H9 (cell line): ENCODE data around the gene LRCH1. TPM values are rescaled to one million over a fixed set of nuclear protein-coding genes. Genes with fewer than 3 reads are reported as not detected.

Source experiments
- DNase-seq: peaks from one replicate; pipeline ENCODE4 v3.0.0-alpha.2; 2017
- H2AFZ ChIP-seq: one replicate; pipeline ENCODE4 v1.6.1; 2013; ENCODE audit warnings: mild to moderate bottlenecking, low read length, control low read depth, moderate library complexity
- H2AK5ac ChIP-seq: 2 replicates; pipeline ENCODE4 v1.6.1; 2013; ENCODE audit warnings: low read length, control low read depth, mixed read lengths; ENCODE audit not compliant: insufficient read length
- H2BK120ac ChIP-seq: one replicate; pipeline ENCODE4 v1.6.1; 2013; ENCODE audit warnings: low read depth, mild to moderate bottlenecking, low read length, control low read depth, inconsistent platforms; ENCODE audit not compliant: poor library complexity, severe bottlenecking
- H2BK12ac ChIP-seq: 2 replicates; pipeline ENCODE4 v1.6.1; 2013; ENCODE audit warnings: low read length, control low read depth, mixed read lengths, low read depth; ENCODE audit not compliant: insufficient read length
- H2BK15ac ChIP-seq: 2 replicates; pipeline ENCODE4 v1.6.1; 2013; ENCODE audit warnings: low read depth, low read length, control low read depth
- H2BK20ac ChIP-seq: one replicate; pipeline ENCODE4 v1.6.1; 2013; ENCODE audit warnings: low read depth, mild to moderate bottlenecking, low read length, control low read depth, inconsistent platforms; ENCODE audit not compliant: poor library complexity, severe bottlenecking
- H2BK5ac ChIP-seq: 2 replicates; pipeline ENCODE4 v1.6.1; 2013; ENCODE audit warnings: low read length, control low read depth, mixed read lengths; ENCODE audit not compliant: insufficient read length
- H3K14ac ChIP-seq: 2 replicates; pipeline ENCODE4 v1.6.1; 2013; ENCODE audit warnings: low read length, control low read depth; ENCODE audit not compliant: insufficient read depth
- H3K18ac ChIP-seq: 2 replicates; pipeline ENCODE4 v1.6.1; 2013; ENCODE audit warnings: low read depth, mild to moderate bottlenecking, mixed read lengths, low read length, control low read depth; ENCODE audit not compliant: insufficient read length
- H3K23ac ChIP-seq: 2 replicates; pipeline ENCODE4 v1.6.1; 2013; ENCODE audit warnings: low read length, control low read depth, mixed read lengths, low read depth; ENCODE audit not compliant: insufficient read length
- H3K23me2 ChIP-seq: 2 replicates; pipeline ENCODE4 v1.6.1; 2013; ENCODE audit warnings: low read depth, mild to moderate bottlenecking, mixed read lengths, low read length, control low read depth; ENCODE audit not compliant: insufficient read length, poor library complexity, severe bottlenecking
- H3K27ac ChIP-seq: 2 replicates; pipeline ENCODE4 v1.5.1; 2013; ENCODE audit warnings: low read length, control low read depth, mixed read lengths, low read depth; ENCODE audit not compliant: insufficient read length
- H3K27me3 ChIP-seq: 2 replicates; pipeline ENCODE4 v1.6.1; 2013; ENCODE audit warnings: low read length, control low read depth, inconsistent platforms; ENCODE audit not compliant: insufficient read depth
- H3K4ac ChIP-seq: 2 replicates; pipeline ENCODE4 v1.6.1; 2013; ENCODE audit warnings: low read depth, mild to moderate bottlenecking, control low read depth, inconsistent platforms, low read length, moderate library complexity
- H3K4me1 ChIP-seq: 2 replicates; pipeline ENCODE4 v1.6.1; 2013; ENCODE audit warnings: low read length, control low read depth, inconsistent platforms; ENCODE audit not compliant: insufficient read depth
- H3K4me2 ChIP-seq: 2 replicates; pipeline ENCODE4 v1.6.1; 2013; ENCODE audit warnings: low read length, control low read depth, mixed read lengths; ENCODE audit not compliant: insufficient read length, insufficient read depth
- H3K56ac ChIP-seq: 2 replicates; pipeline ENCODE4 v1.6.1; 2013; ENCODE audit warnings: low read depth, mild to moderate bottlenecking, mixed read lengths, low read length, control low read depth; ENCODE audit not compliant: insufficient read length
- H3K79me1 ChIP-seq: 2 replicates; pipeline ENCODE4 v1.6.1; 2013; ENCODE audit warnings: low read depth, mild to moderate bottlenecking, moderate library complexity, low read length, control low read depth, inconsistent platforms; ENCODE audit not compliant: insufficient read depth, poor library complexity, severe bottlenecking
- H3K79me2 ChIP-seq: 2 replicates; pipeline ENCODE4 v1.6.1; 2013; ENCODE audit warnings: low read length, control low read depth, inconsistent platforms; ENCODE audit not compliant: insufficient read depth
- H3K9ac ChIP-seq: 2 replicates; pipeline ENCODE4 v1.6.1; 2013; ENCODE audit warnings: low read length, control low read depth, mixed read lengths; ENCODE audit not compliant: insufficient read length; ENCODE audit errors: extremely low read depth
- H3K9me3 ChIP-seq: one replicate; pipeline ENCODE4 v1.6.1; 2013; ENCODE audit warnings: low read depth, low read length, inconsistent platforms; ENCODE audit not compliant: control insufficient read depth
- H3T11ph ChIP-seq: one replicate; pipeline ENCODE4 v1.6.1; 2013; ENCODE audit warnings: mild to moderate bottlenecking, low read length, control low read depth, inconsistent platforms
- H4K20me1 ChIP-seq: one replicate; pipeline ENCODE4 v1.6.1; 2013; ENCODE audit not compliant: control insufficient read depth, insufficient read length, insufficient read depth
- H4K5ac ChIP-seq: 2 replicates; pipeline ENCODE4 v1.6.1; 2013; ENCODE audit warnings: low read depth, mild to moderate bottlenecking, mixed read lengths, low read length, control low read depth; ENCODE audit not compliant: insufficient read length
- H4K8ac ChIP-seq: replicated peaks from 2 replicates; pipeline ENCODE4 v1.6.1; 2013; ENCODE audit warnings: low read length, control low read depth, mixed read lengths, low read depth; ENCODE audit not compliant: insufficient read length
- H4K91ac ChIP-seq: 2 replicates; pipeline ENCODE4 v1.6.1; 2013; ENCODE audit warnings: low read depth, mild to moderate bottlenecking, moderate library complexity, mixed read lengths, low read length, control low read depth; ENCODE audit not compliant: insufficient read length
- H3K27ac Mint-ChIP-seq, 3 experiments: 2 replicates in 2 of 3; 3 replicates in 1 of 3; pipeline ENCODE4 v1.8.0; 2020 to 2021; ENCODE audit warnings: mixed read lengths in 3 of 3, mild to moderate bottlenecking in 1 of 3, moderate library complexity in 1 of 3
- H3K27me3 Mint-ChIP-seq: 2 replicates; pipeline ENCODE4 v1.8.0; 2021; ENCODE audit warnings: low read depth, mild to moderate bottlenecking, moderate library complexity, mixed read lengths
- H3K36me3 Mint-ChIP-seq, 3 experiments: 2 replicates in 2 of 3; 3 replicates in 1 of 3; pipeline ENCODE4 v1.8.0; 2020 to 2021; ENCODE audit warnings: low read depth in 3 of 3, mixed read lengths in 3 of 3; ENCODE audit not compliant: insufficient read depth in 1 of 3
- H3K4me1 Mint-ChIP-seq, 2 experiments: 2 replicates each; pipeline ENCODE4 v1.8.0; 2020; ENCODE audit warnings: mixed read lengths in 2 of 2
- H3K4me3 Mint-ChIP-seq, 2 experiments: 2 replicates in 1 of 2; 3 replicates in 1 of 2; pipeline ENCODE4 v1.8.0; 2020 to 2021; ENCODE audit warnings: mild to moderate bottlenecking in 2 of 2, mixed read lengths in 2 of 2, moderate library complexity in 1 of 2
- H3K9me3 Mint-ChIP-seq, 2 experiments: 2 replicates in 1 of 2; 3 replicates in 1 of 2; pipeline ENCODE4 v1.8.0; 2020; ENCODE audit warnings: mild to moderate bottlenecking in 2 of 2, mixed read lengths in 2 of 2, moderate library complexity in 1 of 2
- WGBS: extraction: QIAGEN DNeasy Blood & Tissue Kit; methylation state at CpG from one replicate; pipeline ENCODE4 v1.1.7; 2013; ENCODE audit warnings: missing lambda C conversion rate, low lambda C conversion rate, mixed read lengths; ENCODE audit not compliant: insufficient read length; ENCODE audit errors: extremely low coverage; 5-methylcytosine and 5-hydroxymethylcytosine counted together
- total RNA-seq: library from RNA; stranded (reverse); gene quantifications from 2 replicates; pipeline ENCODE4 v1.2.1, GENCODE V29; 2021
- TF ChIP-seq, protein P1 (sequence below): fragments of 200-600 bp; sonication (generic); conservative IDR thresholded peaks from 3 replicates; pipeline ENCODE4 v1.8.0; 2021; ENCODE audit warnings: antibody characterized with exemption, mild to moderate bottlenecking

Gene LRCH1
- total RNA-seq, 1 experiment from 2014 or later, result 8.0 TPM

DNA sequence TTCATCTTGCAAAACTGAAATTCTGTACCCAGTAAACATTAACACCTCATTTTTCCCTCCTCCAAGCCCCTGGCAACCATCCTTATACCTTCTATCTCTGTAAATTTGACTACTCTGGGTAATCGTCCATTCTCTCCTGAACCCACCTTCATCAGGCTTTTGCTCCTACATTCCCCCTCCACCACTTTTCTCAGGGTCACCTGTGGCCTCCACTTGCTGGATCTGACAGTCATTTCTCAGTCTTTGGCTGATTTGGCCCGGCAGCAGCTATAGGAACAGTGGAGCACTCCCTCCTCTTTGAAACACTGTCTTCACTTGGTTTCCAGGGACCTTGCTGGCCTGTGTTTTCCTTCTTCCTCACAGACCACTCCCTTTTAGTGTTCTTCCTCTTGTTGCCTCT, 83.5 kb downstream of the LRCH1 start:
- Histone ChIP-seq H3K23ac (no peak overlapping the region), H3K56ac (no peak overlapping the region), H2BK20ac (no peak overlapping the region), H3T11ph (no peak overlapping the region), H3K23me2 (no peaks in the 10 kb centered on the region), H3K14ac (no peak overlapping the region), H3K4ac (no peak overlapping the region), H3K4me1 (peaks cover 8% of the 10 kb centered on the region; the same call in 1 of the 2 replicates), H4K91ac (no peak overlapping the region), H2BK120ac (no peak overlapping the region), H2AK5ac (no peak overlapping the region), H3K27ac (no peak overlapping the region), H4K20me1 (no peaks in the 10 kb centered on the region), H3K4me2 (no peak overlapping the region), H2AFZ (no peak overlapping the region), H3K18ac (no peak overlapping the region), H2BK12ac (no peak overlapping the region), H3K9ac (no peak overlapping the region), H4K8ac (no peak overlapping the region), H2BK15ac (no peak overlapping the region), H3K79me1 (no peaks in the 10 kb centered on the region), H2BK5ac (no peak overlapping the region), H3K9me3 (no peaks in the 10 kb centered on the region), H3K79me2 (peaks cover 4% of the 10 kb centered on the region), H3K27me3 (no peaks in the 10 kb centered on the region), H4K5ac (no peak overlapping the region)
- DNase-seq, result no peak
- Mint-ChIP-seq H3K4me3 (no peak overlapping the region), H3K27ac (peak overlapping the region in 1 of 3 experiments; percentile 41; a peak in 1 of 7 replicates), H3K4me1 (peaks cover 23 to 27% of the 10 kb centered on the region in 2 experiments), H3K9me3 (no peaks in the 10 kb centered on the region), H3K36me3 (peaks cover 3 to 7% (median 4%) of the 10 kb centered on the region in 3 experiments; a peak in 4 of 7 replicates), H3K27me3 (no peaks in the 10 kb centered on the region)
- TF ChIP-seq, protein P1, sequence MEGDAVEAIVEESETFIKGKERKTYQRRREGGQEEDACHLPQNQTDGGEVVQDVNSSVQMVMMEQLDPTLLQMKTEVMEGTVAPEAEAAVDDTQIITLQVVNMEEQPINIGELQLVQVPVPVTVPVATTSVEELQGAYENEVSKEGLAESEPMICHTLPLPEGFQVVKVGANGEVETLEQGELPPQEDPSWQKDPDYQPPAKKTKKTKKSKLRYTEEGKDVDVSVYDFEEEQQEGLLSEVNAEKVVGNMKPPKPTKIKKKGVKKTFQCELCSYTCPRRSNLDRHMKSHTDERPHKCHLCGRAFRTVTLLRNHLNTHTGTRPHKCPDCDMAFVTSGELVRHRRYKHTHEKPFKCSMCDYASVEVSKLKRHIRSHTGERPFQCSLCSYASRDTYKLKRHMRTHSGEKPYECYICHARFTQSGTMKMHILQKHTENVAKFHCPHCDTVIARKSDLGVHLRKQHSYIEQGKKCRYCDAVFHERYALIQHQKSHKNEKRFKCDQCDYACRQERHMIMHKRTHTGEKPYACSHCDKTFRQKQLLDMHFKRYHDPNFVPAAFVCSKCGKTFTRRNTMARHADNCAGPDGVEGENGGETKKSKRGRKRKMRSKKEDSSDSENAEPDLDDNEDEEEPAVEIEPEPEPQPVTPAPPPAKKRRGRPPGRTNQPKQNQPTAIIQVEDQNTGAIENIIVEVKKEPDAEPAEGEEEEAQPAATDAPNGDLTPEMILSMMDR, result no peak
- WGBS, result no CpG with 5 or more reads among the region's 2 CpGs
